H54 (cell line): ENCODE results near the gene SAA2.
"Not testable (repeated sequence)": the region's sequence is repeated elsewhere in the genome, so short reads cannot be mapped to it uniquely, and the experiment has no call there.

Source experiments
- DNase-seq: peaks from one replicate; pipeline ENCODE4 v3.0.0; 2011; ENCODE audit warnings: low spot score, mixed read lengths; ENCODE audit not compliant: insufficient read length
- FAIRE-seq: peaks from 3 replicates; lab custom pipeline; 2011; peaks lifted over from hg19 to GRCh38; lab: Jason Lieb, UNC
- POLR2A ChIP-seq: IDR thresholded peaks from 2 replicates; pipeline ENCODE4 v1.6.1; 2011; ENCODE audit warnings: low read depth, mild to moderate bottlenecking, low read length

The SAA2 gene

DNA sequence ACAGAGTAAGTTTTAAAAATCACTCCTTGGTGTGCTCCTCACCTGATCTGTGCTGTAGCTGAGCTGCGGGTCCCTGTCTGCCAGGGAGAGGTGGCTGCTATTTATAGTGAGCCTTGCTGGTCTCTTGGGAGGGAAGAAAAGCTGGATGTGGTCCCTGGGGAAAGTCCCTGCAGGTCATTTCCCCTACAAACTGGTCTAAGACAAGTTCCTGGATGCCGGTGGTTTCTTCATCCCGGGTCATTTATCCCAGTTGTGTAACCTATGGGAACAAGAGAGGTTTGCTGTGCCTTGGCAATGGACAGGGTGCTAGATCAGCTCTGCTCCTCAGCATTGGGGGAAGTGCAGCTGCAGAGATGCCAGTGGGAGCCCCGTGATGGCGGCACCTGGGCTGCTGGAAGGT lies at the start of gene SAA2:
TSS of gene SAA2 (minus strand) at position 108 of the 400 bp plus-strand sequence. CDS start 657 bp downstream, outside the sequence.
- DNase-seq (no peak), FAIRE-seq (no peak)
- no peak for TF ChIP-seq POLR2A

DNA sequence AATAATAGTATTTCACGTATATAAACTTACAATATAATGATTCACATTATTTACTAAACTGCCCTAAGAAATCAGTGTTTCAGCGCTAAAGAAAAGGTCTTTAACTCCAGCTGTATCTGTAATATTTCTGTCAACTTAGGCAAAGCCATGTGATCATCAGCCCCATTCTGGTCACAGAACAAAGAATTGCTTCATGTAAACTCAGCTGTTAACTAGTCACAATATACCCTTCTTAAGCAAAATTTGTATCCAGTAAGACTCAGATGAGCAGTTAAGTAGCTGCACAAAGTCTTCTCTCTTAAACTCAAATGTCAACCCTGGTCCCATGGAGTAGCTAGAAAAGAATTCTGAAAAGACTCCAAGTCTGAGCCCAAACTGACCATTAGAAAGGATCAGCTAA lies 46.8 kb upstream of the SAA2 start:
- DNase-seq (no peak), FAIRE-seq (no peak)
- no peak for TF ChIP-seq POLR2A

- no peak for FAIRE-seq
- no peak for TF ChIP-seq POLR2A
- DNase-seq = no peak
Observed at GRCh38 chr11:18294862-18295261, 46.4 kb upstream of the SAA2 start.

DNA sequence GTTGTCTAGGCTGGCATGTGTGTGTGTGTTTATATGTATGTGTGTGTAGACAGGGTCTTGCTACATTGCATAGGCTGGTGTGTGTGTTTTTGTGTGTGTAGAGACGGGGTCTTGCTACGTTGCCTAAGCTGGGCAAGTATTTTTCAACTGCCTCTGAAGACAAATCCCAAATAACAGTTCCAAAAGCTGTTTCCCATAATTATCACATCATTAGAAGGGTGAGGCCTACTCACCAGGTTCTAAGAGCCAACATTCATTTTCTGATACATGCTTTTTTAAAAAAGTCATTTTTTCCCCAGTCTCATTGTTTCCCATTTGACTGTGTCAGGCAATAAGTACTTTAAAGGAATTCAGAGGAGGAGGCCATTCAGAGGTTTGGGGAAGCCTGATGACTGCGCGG lies 40.4 kb upstream of the SAA2 start:
- TF ChIP-seq POLR2A = no peak
- no peak for FAIRE-seq
- DNase-seq = no peak

DNA sequence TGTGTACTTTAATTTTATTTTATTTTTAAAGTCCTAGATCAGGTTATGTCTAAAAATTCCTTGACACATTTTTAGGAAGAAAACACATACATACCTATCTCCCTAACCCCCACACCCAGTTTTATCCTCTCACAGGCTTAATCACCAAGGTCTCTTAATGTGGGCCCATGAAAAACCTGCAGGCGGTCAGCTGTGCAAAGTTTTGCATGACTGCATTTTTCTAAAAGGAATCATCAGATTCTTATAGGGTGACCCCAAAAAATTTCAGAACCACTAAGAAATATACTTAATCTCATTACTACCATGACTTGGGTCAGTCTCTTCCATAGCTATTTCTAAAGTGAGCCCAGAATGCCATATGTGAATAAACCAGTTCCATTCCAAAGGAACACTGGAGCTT lies 37.4 kb upstream of the SAA2 start:
- TF ChIP-seq POLR2A = no peak
- FAIRE-seq = no peak
- DNase-seq = no peak

DNA sequence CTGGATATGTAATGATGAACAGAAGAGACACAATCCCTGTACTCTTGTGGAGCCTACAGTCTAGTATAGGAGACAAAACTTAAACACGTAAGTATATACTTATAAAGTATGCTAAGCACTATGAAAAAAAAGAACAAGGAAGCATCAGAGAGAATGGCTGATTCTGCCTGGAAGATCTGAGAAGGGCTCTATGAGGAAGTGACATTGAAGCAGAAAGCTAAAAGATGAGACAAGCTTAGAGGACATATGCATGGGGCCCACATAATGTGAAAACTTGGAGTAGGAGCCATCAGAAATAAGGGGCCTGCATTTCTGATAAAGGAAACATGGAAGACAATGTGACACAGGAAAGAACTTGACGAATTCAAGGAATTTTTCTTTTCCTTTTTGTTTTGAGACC lies 34.2 kb upstream of the SAA2 start:
- FAIRE-seq (no peak), DNase-seq (no peak)
- no peak for TF ChIP-seq POLR2A

GRCh38 chr11:18280438-18281045 lies 32.1 kb upstream of the SAA2 start:
- FAIRE-seq (no peak), DNase-seq (no peak)
- no peak for TF ChIP-seq POLR2A

- no peak for DNase-seq
- no peak for TF ChIP-seq POLR2A
- FAIRE-seq = no peak
Observed at GRCh38 chr11:18277565-18278271, 29.2 kb upstream of the SAA2 start.

GRCh38 chr11:18271206-18271605 lies 22.7 kb upstream of the SAA2 start:
- DNase-seq (no peak), FAIRE-seq (no peak)
- no peak for TF ChIP-seq POLR2A

- DNase-seq = no peak
- FAIRE-seq = no peak
- no peak for TF ChIP-seq POLR2A
Observed at GRCh38 chr11:18270102-18270501, 21.6 kb upstream of the SAA2 start.

- not testable (repeated sequence) for FAIRE-seq
Observed at GRCh38 chr11:18269252-18269651, 20.8 kb upstream of the SAA2 start.

DNA sequence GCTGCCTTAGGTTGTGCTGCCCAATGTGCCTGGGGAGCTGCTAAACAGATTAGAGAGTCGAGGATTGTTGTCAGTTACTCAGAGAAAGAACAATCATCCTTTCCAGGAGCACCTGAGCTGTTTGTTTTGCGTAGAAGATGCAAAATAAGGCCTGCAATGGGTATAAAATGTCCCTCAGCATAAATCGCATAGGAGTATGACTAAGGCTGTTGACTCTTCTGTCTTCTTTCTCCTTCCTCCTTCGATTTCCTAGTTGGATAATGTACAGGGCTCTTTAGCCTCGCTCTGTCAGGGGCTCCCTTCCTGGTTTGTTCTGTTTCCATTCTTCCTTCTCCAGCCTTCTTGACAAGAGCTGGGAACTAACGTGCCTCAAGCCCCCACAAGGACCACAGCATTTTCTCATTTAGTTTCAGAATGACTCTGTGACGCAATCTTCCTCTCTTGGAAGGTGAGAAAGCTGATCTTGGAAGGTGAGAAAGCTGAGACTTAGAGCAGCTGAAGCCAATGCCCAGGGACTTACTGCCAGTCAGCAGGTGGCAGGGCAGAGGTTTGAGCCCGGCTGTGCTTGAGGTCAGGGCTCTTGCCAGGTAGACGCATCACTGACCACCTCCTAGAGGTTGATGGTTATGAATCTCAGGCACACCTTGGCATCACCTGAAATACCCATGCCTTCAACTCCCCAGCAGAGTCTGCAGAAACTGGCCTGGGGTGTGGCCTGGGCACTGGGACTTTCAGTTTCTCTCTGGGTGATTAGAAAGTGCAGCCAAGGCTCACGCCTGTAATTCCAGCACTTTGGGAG lies 19.1 kb upstream of the SAA2 start:
- DNase-seq, FAIRE-seq: not testable (repeated sequence)

More at GRCh38 chr11:18269252-18269651, 20.8 kb upstream of the SAA2 start:
- DNase-seq = not testable (repeated sequence)

GRCh38 chr11:18265949-18266348 lies 17.5 kb upstream of the SAA2 start, which contains the start of gene SAA1:
TSS of gene SAA1 (plus strand) at chr11:18266264. CDS start at chr11:18266888, 624 bp downstream.
- no peak for TF ChIP-seq POLR2A
- no peak for FAIRE-seq
- no peak for DNase-seq
